ENCODE measurements around the gene SAMD4A. TPM values are rescaled to one million over a fixed set of nuclear protein-coding genes. Genes with fewer than 3 reads are reported as not detected.

SAMD4A gene
- polyA plus RNA-seq, 2 of the 4 experiments (the other 2 are of a cell fraction) = 3.9 to 5.4 TPM

DNA sequence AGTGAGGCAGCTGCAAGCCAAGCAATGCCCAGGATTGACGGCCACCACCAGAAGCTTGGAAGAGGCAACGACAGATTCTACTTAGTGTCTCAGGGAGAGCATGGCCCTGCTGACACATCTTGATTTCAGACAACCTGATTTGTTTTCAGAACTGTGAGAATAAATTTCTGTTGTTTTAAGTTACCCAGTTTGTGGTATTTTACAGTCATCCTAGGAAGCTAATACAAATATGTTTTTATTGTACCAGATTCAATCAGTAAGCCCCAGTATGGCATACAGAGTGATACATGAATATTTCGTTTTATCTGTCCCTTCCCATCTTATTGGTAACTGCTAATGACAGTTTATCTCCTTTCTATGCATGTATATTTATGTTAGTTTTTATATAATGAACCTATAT is 62.3 kb downstream of the SAMD4A start:
- no peak overlapping the region for H3K27ac ChIP-seq
- no peak for FAIRE-seq

DNA sequence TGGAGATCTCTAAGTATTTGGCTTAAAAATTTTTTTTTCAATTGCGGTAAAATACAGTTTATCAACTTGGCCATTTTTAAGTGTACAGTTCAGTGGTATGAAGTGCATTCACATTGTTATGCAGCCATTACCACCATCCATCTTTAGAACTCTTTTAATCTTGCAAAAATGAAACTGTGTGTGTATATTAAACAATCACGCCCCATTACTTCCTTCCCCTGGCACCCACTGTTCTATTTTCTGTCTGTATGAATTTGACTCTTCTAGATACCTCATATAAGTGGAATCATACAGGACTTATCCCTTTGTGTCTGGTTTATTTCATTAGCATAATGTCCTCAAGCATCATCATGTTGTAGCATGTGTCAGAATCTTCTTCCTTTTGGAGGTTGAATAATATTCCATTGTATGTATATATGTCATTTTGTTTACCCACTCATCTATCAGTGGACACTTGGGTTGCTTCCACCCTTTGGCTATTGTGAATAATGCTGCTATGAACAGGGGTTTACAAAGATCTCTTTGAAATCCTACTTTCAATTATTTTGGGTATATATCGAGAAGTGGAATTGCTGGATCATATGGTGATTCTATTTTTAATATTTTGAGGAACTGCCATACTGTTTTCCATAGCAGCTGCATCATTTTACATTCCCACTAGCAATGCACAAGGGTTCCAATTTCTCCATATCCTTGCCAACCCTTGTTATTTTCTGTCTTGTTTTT is 62.9 kb downstream of the SAMD4A start:
- POLR2A ChIA-PET = no interaction called here
- no peak overlapping the region for H3K4me3 ChIP-seq
- ATAC-seq (no peak), DNase-seq (ENCODE audit: low read depth in 1 of 2, low spot score in 1 of 2) (no peak), FAIRE-seq (no peak)
- CTCF ChIA-PET = interaction anchor here (4.9 kb wide), 1 partner anchor 13 kb away, joined by 24 read pairs; no protein-coding TSS in a partner anchor
- peaks cover 10% of the 10 kb centered on the region; the same call in 2 of the 3 replicates for H3K4me1 ChIP-seq
- 59% methylated on average over 3 of the region's 3 CpGs for WGBS (ENCODE audit: missing lambda C conversion rate)
- no peak overlapping the region for H3K27ac ChIP-seq
- no peak for TF ChIP-seq HOXB5 (CRISPR knock-in tag; IDR thresholded peaks at IDR 0.05)
- no peak for TF ChIP-seq USF2 (IDR thresholded peaks at IDR 0.05)
- no peak for TF ChIP-seq JUNB (IDR thresholded peaks at IDR 0.05)
- no peak for TF ChIP-seq HOXA7 (CRISPR knock-in tag; IDR thresholded peaks at IDR 0.05)
- no peak for TF ChIP-seq FOSB (CRISPR knock-in tag; IDR thresholded peaks at IDR 0.05)
- TF ChIP-seq MAFK (IDR thresholded peaks at IDR 0.05; ENCODE audit: partially characterized antibody) = no peak
- no peak for TF ChIP-seq PHF8 (IDR thresholded peaks at IDR 0.05; ENCODE audit: borderline replicate concordance, low read depth)
- no peak for TF ChIP-seq ZNF302 (CRISPR knock-in tag; IDR thresholded peaks at IDR 0.05)
- no peak for TF ChIP-seq EHF (CRISPR knock-in tag; IDR thresholded peaks at IDR 0.05)
- no peak for TF ChIP-seq NPAS2 (CRISPR knock-in tag; IDR thresholded peaks at IDR 0.05; ENCODE audit: borderline replicate concordance)
- TF ChIP-seq CHD2 (IDR thresholded peaks at IDR 0.05; ENCODE audit: low read length, partially characterized antibody) = no peak
- TF ChIP-seq MYC (IDR thresholded peaks at IDR 0.05; ENCODE audit: borderline replicate concordance, low read length) = no peak
- TF ChIP-seq, protein P1, sequence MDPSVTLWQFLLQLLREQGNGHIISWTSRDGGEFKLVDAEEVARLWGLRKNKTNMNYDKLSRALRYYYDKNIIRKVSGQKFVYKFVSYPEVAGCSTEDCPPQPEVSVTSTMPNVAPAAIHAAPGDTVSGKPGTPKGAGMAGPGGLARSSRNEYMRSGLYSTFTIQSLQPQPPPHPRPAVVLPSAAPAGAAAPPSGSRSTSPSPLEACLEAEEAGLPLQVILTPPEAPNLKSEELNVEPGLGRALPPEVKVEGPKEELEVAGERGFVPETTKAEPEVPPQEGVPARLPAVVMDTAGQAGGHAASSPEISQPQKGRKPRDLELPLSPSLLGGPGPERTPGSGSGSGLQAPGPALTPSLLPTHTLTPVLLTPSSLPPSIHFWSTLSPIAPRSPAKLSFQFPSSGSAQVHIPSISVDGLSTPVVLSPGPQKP (IDR thresholded peaks at IDR 0.05; ENCODE audit: low read depth, low read length) = no peak
- no peak for TF ChIP-seq SREBF2 (IDR thresholded peaks at IDR 0.05)
- no peak for TF ChIP-seq TP53 (CRISPR knock-in tag; IDR thresholded peaks at IDR 0.05)
- TF ChIP-seq POLR2A (IDR thresholded peaks at IDR 0.05; ENCODE audit: low read length) = no peak
- no peak for TF ChIP-seq NFE2L2 (conservative IDR thresholded peaks at IDR 0.05; ENCODE audit: low read length)
- TF ChIP-seq NR3C1 (IDR thresholded peaks at IDR 0.05) = no peak
- TF ChIP-seq HMGXB4 (CRISPR knock-in tag; IDR thresholded peaks at IDR 0.05; ENCODE audit: borderline replicate concordance) = no peak
- H3K4me2 ChIP-seq = no peak overlapping the region
- H3K9me3 ChIP-seq = no peaks in the 10 kb centered on the region

More for the DNA sequence above, 62.3 kb downstream of the SAMD4A start:
- WGBS (ENCODE audit: missing lambda C conversion rate) = 85% methylated on average over 3 of the region's 3 CpGs
- Histone ChIP-seq H3K9me3 (no peaks in the 10 kb centered on the region), H3K4me2 (no peak overlapping the region), H3K4me3 (no peak overlapping the region), H3K4me1 (peaks cover 12% of the 10 kb centered on the region; the same call in 2 of the 3 replicates)
- DNase-seq (ENCODE audit: low read depth in 1 of 2, low spot score in 1 of 2) (no peak), ATAC-seq (no peak)
- POLR2A ChIA-PET = no interaction called here
- CTCF ChIA-PET = no interaction called here
- TF ChIP-seq EP300 (IDR thresholded peaks at IDR 0.05) = no peak
- TF ChIP-seq POLR2AphosphoS2 (conservative IDR thresholded peaks at IDR 0.05; ENCODE audit: low read length) = no peak
- no peak for TF ChIP-seq KDM1A (IDR thresholded peaks at IDR 0.05; ENCODE audit: low read depth)
- TF ChIP-seq, protein P1 (IDR thresholded peaks at IDR 0.05; ENCODE audit: low read depth, low read length) = no peak
- no peak for TF ChIP-seq CEBPB (IDR thresholded peaks at IDR 0.05)
- TF ChIP-seq EHMT2 (IDR thresholded peaks at IDR 0.05; ENCODE audit: low read depth) = no peak
- TF ChIP-seq, protein P2, sequence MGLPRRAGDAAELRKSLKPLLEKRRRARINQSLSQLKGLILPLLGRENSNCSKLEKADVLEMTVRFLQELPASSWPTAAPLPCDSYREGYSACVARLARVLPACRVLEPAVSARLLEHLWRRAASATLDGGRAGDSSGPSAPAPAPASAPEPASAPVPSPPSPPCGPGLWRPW (IDR thresholded peaks at IDR 0.05) = no peak
- no peak for TF ChIP-seq CBX8 (IDR thresholded peaks at IDR 0.05)
- no peak for TF ChIP-seq E2F6 (IDR thresholded peaks at IDR 0.05; ENCODE audit: borderline replicate concordance, low read depth)
- no peak for TF ChIP-seq ESRRA (IDR thresholded peaks at IDR 0.05; ENCODE audit: borderline replicate concordance, low read length)
- TF ChIP-seq ZC3H11A (IDR thresholded peaks at IDR 0.05) = no peak
- no peak for TF ChIP-seq EHF (CRISPR knock-in tag; IDR thresholded peaks at IDR 0.05)
- TF ChIP-seq RARB (CRISPR knock-in tag; IDR thresholded peaks at IDR 0.05) = no peak
- no peak for TF ChIP-seq CBX2 (IDR thresholded peaks at IDR 0.05; ENCODE audit: borderline replicate concordance, low read depth)
- no peak for TF ChIP-seq POLR2A (IDR thresholded peaks at IDR 0.05; ENCODE audit: low read length)

Data from A549 (cell line).